ENCODE data around the gene TREH. TPM values are rescaled to one million over a fixed set of nuclear protein-coding genes. Genes with fewer than 3 reads are reported as not detected.
"Not testable (repeated sequence)": the region's sequence is repeated elsewhere in the genome, so short reads cannot be mapped to it uniquely, and the experiment has no call there.

The TREH gene
- total RNA-seq, 4 donors from 2014 or later = not detected

- DNase-seq = no peak
- H3K4me1 ChIP-seq = peaks cover 9 to 23% of the 10 kb centered on the region in 2 donors
- H3K36me3 ChIP-seq = no peaks in the 10 kb centered on the region
Observed at GRCh38 chr11:118615282-118615975, 64.0 kb downstream of the TREH start.

GRCh38 chr11:118614511-118614910, 64.9 kb downstream of the TREH start:
- Histone ChIP-seq H3K4me1 (peaks cover 9 to 21% of the 10 kb centered on the region in 2 donors), H3K9me3 (no peaks in the 10 kb centered on the region), H3K27ac (no peak overlapping the region), H3K27me3 (no peaks in the 10 kb centered on the region), H3K36me3 (no peaks in the 10 kb centered on the region), H3K4me3 (no peak overlapping the region)
- DNase-seq = no peak
- no peak for TF ChIP-seq CTCF (IDR thresholded peaks at IDR 0.05)
- no peak for TF ChIP-seq POLR2A (IDR thresholded peaks at IDR 0.05)
- intact Hi-C loops (cut with DNase I; ENCODE audit: low total_unique reads) = no loop called here

More at GRCh38 chr11:118615282-118615975, 64.0 kb downstream of the TREH start:
- no peaks in the 10 kb centered on the region for H3K9me3 ChIP-seq
- no peak overlapping the region for H3K27ac ChIP-seq
- intact Hi-C loops (cut with DNase I; ENCODE audit: low total_unique reads) = no loop called here
- H3K4me3 ChIP-seq = no peak overlapping the region
- TF ChIP-seq POLR2A (IDR thresholded peaks at IDR 0.05) (no peak), CTCF (IDR thresholded peaks at IDR 0.05) (no peak)
- H3K27me3 ChIP-seq = no peaks in the 10 kb centered on the region

- Histone ChIP-seq H3K36me3 (no peaks in the 10 kb centered on the region), H3K27me3 (no peaks in the 10 kb centered on the region), H3K9me3 (no peaks in the 10 kb centered on the region), H3K4me3 (no peak overlapping the region), H3K4me1 (peaks cover 0 to 12% of the 10 kb centered on the region in 2 donors), H3K27ac (peak overlapping the region; percentile 55 to 99)
- DNase-seq = peak in 1 of 2 donors; percentile 47
- no peak for TF ChIP-seq CTCF (IDR thresholded peaks at IDR 0.05)
- no peak for TF ChIP-seq POLR2A (IDR thresholded peaks at IDR 0.05)
- intact Hi-C loops (cut with DNase I; ENCODE audit: low total_unique reads) = no loop called here
Observed at GRCh38 chr11:118612378-118612777, 67.1 kb downstream of the TREH start.

GRCh38 chr11:118611433-118611795, 68.0 kb downstream of the TREH start:
- DNase-seq; intact Hi-C loops (cut with DNase I; ENCODE audit: low total_unique reads): not testable (repeated sequence)
- peak overlapping the region; percentile 98 to 99 for H3K27ac ChIP-seq

GRCh38 chr11:118610773-118611432, 68.5 kb downstream of the TREH start:
- no peaks in the 10 kb centered on the region for H3K36me3 ChIP-seq
- DNase-seq = peak; percentile 83 to 85
- no peaks in the 10 kb centered on the region for H3K27me3 ChIP-seq
- peak overlapping the region; percentile 71 to 96 for H3K4me3 ChIP-seq
- H3K9me3 ChIP-seq = no peaks in the 10 kb centered on the region
- H3K27ac ChIP-seq = peak overlapping the region; percentile 98 to 99
- TF ChIP-seq CTCF (IDR thresholded peaks at IDR 0.05) = peak; percentile 83 to 94 (median 90)
- TF ChIP-seq POLR2A (IDR thresholded peaks at IDR 0.05) = peak; percentile 11 to 18
- H3K4me1 ChIP-seq = peaks cover 1 to 18% of the 10 kb centered on the region in 2 donors
- intact Hi-C loops (cut with DNase I; ENCODE audit: low total_unique reads) = no loop called here

More at GRCh38 chr11:118611433-118611795, 68.0 kb downstream of the TREH start:
- H3K4me3 ChIP-seq, H3K9me3 ChIP-seq, H3K36me3 ChIP-seq, H3K27me3 ChIP-seq: not testable (repeated sequence)
- H3K4me1 ChIP-seq = peaks cover 0 to 12% of the 10 kb centered on the region in 2 donors

Data from uterus (tissue), 4 donors.